Calu3 (cell line): Measurements from ENCODE around the gene TLE3. TPM values are rescaled to one million over a fixed set of nuclear protein-coding genes. Genes with fewer than 3 reads are reported as not detected.

ENCODE experiments used
- BruUV-seq: library from RNA; stranded (reverse); fragments of 400-500 nt; replicated peaks from 2 replicates; lab custom pipeline; 2021; lab: Mats Ljungman, UMichigan
- CTCF ChIA-PET: fragments of 300-600 bp; sonication (Branson Sonifier 250); formaldehyde crosslinking; loops from one replicate; lab custom pipeline; 2022; ENCODE audit warnings: antibody characterized with exemption; lab: Charles Lee
- DNase-seq: peaks from one replicate; pipeline ENCODE4 v3.0.0; 2022
- H3K27ac Mint-ChIP-seq: one replicate; pipeline ENCODE4 v1.8.0; 2022; ENCODE audit warnings: mixed read lengths; ENCODE audit not compliant: unreplicated experiment
- H3K27me3 Mint-ChIP-seq: one replicate; pipeline ENCODE4 v1.8.0; 2022; ENCODE audit warnings: mixed read lengths; ENCODE audit not compliant: unreplicated experiment
- H3K36me3 Mint-ChIP-seq: one replicate; pipeline ENCODE4 v1.8.0; 2022; ENCODE audit warnings: mild to moderate bottlenecking, moderate library complexity, mixed read lengths; ENCODE audit not compliant: insufficient read depth, unreplicated experiment
- H3K4me1 Mint-ChIP-seq: one replicate; pipeline ENCODE4 v1.8.0; 2022; ENCODE audit warnings: mild to moderate bottlenecking, low read depth, mixed read lengths; ENCODE audit not compliant: unreplicated experiment
- H3K4me3 Mint-ChIP-seq: one replicate; pipeline ENCODE4 v1.8.0; 2022; ENCODE audit warnings: mild to moderate bottlenecking, low read depth, moderate library complexity, mixed read lengths; ENCODE audit not compliant: unreplicated experiment
- H3K9me3 Mint-ChIP-seq: one replicate; pipeline ENCODE4 v1.8.0; 2022; ENCODE audit warnings: low read depth, mixed read lengths; ENCODE audit not compliant: unreplicated experiment
- intact Hi-C: fragments of 100-400 bp; cut with micrococcal nuclease; formaldehyde crosslinking; loops from one replicate; pipeline ENCODE4 v1.10.0; 2022; ENCODE audit not compliant: unreplicated experiment
- total RNA-seq: library from RNA; stranded (reverse); gene quantifications from 2 replicates; pipeline ENCODE4 v1.2.3, GENCODE V29; 2022
- TF ChIP-seq, protein P1 (sequence below): fragments of 200-600 bp; IDR thresholded peaks from one replicate; pipeline ENCODE4 v1.8.0; 2022; ENCODE audit warnings: antibody characterized with exemption; ENCODE audit not compliant: unreplicated experiment

TLE3 gene
- total RNA-seq, 1 experiment from 2014 or later, result 54.8 TPM

GRCh38 chr15:70109978-70110377 lies 12.3 kb upstream of the TLE3 start:
- BruUV-seq, result no TSS peak
- Mint-ChIP-seq H3K27ac (no peak overlapping the region), H3K27me3 (peaks cover 32% of the 10 kb centered on the region), H3K36me3 (no peaks in the 10 kb centered on the region), H3K9me3 (no peaks in the 10 kb centered on the region), H3K4me1 (peaks cover 18% of the 10 kb centered on the region), H3K4me3 (no peak overlapping the region)
- TF ChIP-seq, protein P1, sequence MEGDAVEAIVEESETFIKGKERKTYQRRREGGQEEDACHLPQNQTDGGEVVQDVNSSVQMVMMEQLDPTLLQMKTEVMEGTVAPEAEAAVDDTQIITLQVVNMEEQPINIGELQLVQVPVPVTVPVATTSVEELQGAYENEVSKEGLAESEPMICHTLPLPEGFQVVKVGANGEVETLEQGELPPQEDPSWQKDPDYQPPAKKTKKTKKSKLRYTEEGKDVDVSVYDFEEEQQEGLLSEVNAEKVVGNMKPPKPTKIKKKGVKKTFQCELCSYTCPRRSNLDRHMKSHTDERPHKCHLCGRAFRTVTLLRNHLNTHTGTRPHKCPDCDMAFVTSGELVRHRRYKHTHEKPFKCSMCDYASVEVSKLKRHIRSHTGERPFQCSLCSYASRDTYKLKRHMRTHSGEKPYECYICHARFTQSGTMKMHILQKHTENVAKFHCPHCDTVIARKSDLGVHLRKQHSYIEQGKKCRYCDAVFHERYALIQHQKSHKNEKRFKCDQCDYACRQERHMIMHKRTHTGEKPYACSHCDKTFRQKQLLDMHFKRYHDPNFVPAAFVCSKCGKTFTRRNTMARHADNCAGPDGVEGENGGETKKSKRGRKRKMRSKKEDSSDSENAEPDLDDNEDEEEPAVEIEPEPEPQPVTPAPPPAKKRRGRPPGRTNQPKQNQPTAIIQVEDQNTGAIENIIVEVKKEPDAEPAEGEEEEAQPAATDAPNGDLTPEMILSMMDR, result no peak
- intact Hi-C loops, result no loop called here
- DNase-seq, result no peak
- CTCF ChIA-PET, result interaction anchor here (0.8 kb wide), 1 partner anchor 10 kb away, joined by 3 read pairs; no protein-coding TSS in a partner anchor

GRCh38 chr15:70109531-70109930 lies 11.8 kb upstream of the TLE3 start:
- H3K4me3 Mint-ChIP-seq, result no peak overlapping the region
- H3K36me3 Mint-ChIP-seq, result no peaks in the 10 kb centered on the region

GRCh38 chr15:70103880-70104626 lies 6.3 kb upstream of the TLE3 start:
- peaks cover 17% of the 10 kb centered on the region for H3K4me1 Mint-ChIP-seq
- CTCF ChIA-PET, result no interaction called here

More at GRCh38 chr15:70109531-70109930, 11.8 kb upstream of the TLE3 start:
- CTCF ChIA-PET, result no interaction called here
- no TSS peak for BruUV-seq
- intact Hi-C loops, result no loop called here
- Mint-ChIP-seq H3K27ac (no peak overlapping the region), H3K27me3 (peaks cover 28% of the 10 kb centered on the region), H3K9me3 (no peaks in the 10 kb centered on the region), H3K4me1 (peaks cover 18% of the 10 kb centered on the region)
- DNase-seq, result no peak
- TF ChIP-seq, protein P1, result no peak

GRCh38 chr15:70102827-70103226 lies 5.1 kb upstream of the TLE3 start:
- TF ChIP-seq, protein P1, result no peak
- Mint-ChIP-seq H3K36me3 (peaks cover 29% of the 10 kb centered on the region), H3K4me3 (no peak overlapping the region), H3K9me3 (no peaks in the 10 kb centered on the region), H3K27me3 (peaks cover 24% of the 10 kb centered on the region), H3K27ac (no peak overlapping the region), H3K4me1 (peaks cover 17% of the 10 kb centered on the region)
- no TSS peak for BruUV-seq
- CTCF ChIA-PET, result interaction anchor here (0.9 kb wide), 1 partner anchor 13 kb away, joined by 3 read pairs; no protein-coding TSS in a partner anchor
- no peak for DNase-seq
- intact Hi-C loops, result loop anchor here (1.0 to 5.0 kb wide), 2 partner anchors 8 to 259 kb away; no protein-coding TSS in a partner anchor

More at GRCh38 chr15:70103880-70104626, 6.3 kb upstream of the TLE3 start:
- no TSS peak for BruUV-seq
- TF ChIP-seq, protein P1, result no peak
- Mint-ChIP-seq H3K36me3 (peaks cover 17% of the 10 kb centered on the region), H3K9me3 (no peaks in the 10 kb centered on the region), H3K27me3 (peaks cover 24% of the 10 kb centered on the region), H3K4me3 (no peak overlapping the region), H3K27ac (no peak overlapping the region)
- no peak for DNase-seq
- intact Hi-C loops, result loop anchor here (5.0 kb wide), 1 partner anchor 258 kb away; no protein-coding TSS in a partner anchor
